ENCODE data around the gene CCDC6.

CCDC6 gene

GRCh38 chr10:59905066-59905730 lies 1.2 kb downstream of the CCDC6 start (continued):
- TF ChIP-seq, protein P1, sequence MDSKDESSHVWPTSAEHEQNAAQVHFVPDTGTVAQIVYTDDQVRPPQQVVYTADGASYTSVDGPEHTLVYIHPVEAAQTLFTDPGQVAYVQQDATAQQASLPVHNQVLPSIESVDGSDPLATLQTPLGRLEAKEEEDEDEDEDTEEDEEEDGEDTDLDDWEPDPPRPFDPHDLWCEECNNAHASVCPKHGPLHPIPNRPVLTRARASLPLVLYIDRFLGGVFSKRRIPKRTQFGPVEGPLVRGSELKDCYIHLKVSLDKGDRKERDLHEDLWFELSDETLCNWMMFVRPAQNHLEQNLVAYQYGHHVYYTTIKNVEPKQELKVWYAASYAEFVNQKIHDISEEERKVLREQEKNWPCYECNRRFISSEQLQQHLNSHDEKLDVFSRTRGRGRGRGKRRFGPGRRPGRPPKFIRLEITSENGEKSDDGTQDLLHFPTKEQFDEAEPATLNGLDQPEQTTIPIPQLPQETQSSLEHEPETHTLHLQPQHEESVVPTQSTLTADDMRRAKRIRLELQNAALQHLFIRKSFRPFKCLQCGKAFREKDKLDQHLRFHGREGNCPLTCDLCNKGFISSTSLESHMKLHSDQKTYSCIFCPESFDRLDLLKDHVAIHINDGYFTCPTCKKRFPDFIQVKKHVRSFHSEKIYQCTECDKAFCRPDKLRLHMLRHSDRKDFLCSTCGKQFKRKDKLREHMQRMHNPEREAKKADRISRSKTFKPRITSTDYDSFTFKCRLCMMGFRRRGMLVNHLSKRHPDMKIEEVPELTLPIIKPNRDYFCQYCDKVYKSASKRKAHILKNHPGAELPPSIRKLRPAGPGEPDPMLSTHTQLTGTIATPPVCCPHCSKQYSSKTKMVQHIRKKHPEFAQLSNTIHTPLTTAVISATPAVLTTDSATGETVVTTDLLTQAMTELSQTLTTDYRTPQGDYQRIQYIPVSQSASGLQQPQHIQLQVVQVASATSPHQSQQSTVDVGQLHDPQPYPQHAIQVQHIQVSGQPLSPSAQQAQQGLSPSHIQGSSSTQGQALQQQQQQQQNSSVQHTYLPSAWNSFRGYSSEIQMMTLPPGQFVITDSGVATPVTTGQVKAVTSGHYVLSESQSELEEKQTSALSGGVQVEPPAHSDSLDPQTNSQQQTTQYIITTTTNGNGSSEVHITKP (tag by site-specific recombination; IDR thresholded peaks at IDR 0.05), result 0 out of 2 replicates have a peak, but pooled peaks have one; percentile 8

DNA sequence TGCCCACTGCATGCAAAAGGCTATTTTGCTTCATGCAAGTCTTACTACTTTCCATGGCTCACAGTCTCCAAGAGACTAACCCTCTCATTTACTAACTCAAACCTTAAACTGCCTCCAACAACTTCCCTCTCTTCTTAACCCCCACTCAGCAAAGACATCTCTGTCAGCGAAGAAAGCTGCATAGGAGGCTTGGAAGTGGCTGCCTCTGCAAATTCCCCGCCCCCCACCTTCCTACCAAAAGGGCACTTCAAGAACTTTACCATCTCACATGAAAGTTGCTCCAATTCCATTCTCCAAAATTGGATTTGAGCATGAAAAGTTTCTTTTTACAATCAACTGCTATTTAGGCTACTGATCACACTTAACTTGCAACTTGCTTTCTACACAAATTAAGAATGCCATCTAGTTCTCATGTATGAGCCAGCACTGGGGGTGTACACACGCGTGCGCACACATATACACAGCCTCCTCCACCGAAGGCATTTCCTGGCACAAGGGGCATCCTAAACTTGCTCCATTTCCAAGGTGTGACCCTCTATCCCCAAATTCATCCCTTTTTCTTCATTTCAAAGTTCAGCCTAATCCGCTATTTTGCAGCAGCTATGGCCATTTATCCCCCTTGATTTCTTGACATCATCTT lies 1.8 kb downstream of the CCDC6 start:
- Histone ChIP-seq H3K27ac (ENCODE audit: extremely low read depth, low read depth, low read length) (no peak overlapping the region), H3K36me3 (ENCODE audit: control insufficient read depth in 2 of 2, insufficient read depth in 1 of 2, low read length in 2 of 2) (peaks cover 0 to 4% of the 10 kb centered on the region in 2 experiments; a peak in 1 of 3 replicates), H3K4me3 (ENCODE audit: low read depth, low read length) (peak overlapping the region; percentile 85), H3K9me3 (ENCODE audit: control insufficient read depth, insufficient read depth, low read depth, low read length) (no peaks in the 10 kb centered on the region), H3K4me1 (ENCODE audit: control insufficient read depth, insufficient read depth, low read length) (peaks cover 12% of the 10 kb centered on the region)
- CTCF ChIA-PET, result interaction anchor here (0.6 to 2.6 kb wide), 4 partner anchors 39 to 251 kb away, joined by 3 to 13 read pairs (median 3); no protein-coding TSS in a partner anchor
- POLR2A ChIA-PET, result no interaction called here
- peak; percentile 42; the same call in 1 of the 2 replicates for TF ChIP-seq EGR2 (tag by site-specific recombination; IDR thresholded peaks at IDR 0.05; ENCODE audit: low read depth)
- TF ChIP-seq ZNF335 (tag by site-specific recombination; conservative IDR thresholded peaks at IDR 0.05), result no peak
- TF ChIP-seq IKZF3 (tag by site-specific recombination; IDR thresholded peaks at IDR 0.05), result no peak
- no peak for TF ChIP-seq ZNF354C (tag by site-specific recombination; IDR thresholded peaks at IDR 0.05; ENCODE audit: borderline replicate concordance, low read depth)

DNA sequence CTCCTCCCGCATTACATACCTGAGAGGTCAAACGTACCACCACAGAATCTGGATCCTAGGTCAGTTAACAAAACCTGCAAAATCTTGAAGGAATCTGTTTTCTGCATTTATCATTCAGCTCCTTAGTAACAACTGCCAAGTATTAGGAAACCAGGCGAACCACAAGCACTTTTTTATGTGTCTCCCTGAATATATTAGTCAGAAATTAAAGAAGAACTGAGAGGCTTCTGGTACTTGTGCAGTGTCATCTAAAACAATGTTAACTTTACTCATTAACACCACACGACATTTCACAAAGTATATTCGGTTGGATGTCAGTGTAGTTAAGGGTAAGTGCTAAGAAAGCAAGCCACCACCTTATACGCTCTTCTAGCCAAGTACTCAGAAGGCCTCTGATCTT lies 2.5 kb downstream of the CCDC6 start:
- no peak for TF ChIP-seq ZNF501 (tag by site-specific recombination; IDR thresholded peaks at IDR 0.05)
- TF ChIP-seq ZFP69B (tag by site-specific recombination; IDR thresholded peaks at IDR 0.05), result no peak
- TF ChIP-seq, protein P2, sequence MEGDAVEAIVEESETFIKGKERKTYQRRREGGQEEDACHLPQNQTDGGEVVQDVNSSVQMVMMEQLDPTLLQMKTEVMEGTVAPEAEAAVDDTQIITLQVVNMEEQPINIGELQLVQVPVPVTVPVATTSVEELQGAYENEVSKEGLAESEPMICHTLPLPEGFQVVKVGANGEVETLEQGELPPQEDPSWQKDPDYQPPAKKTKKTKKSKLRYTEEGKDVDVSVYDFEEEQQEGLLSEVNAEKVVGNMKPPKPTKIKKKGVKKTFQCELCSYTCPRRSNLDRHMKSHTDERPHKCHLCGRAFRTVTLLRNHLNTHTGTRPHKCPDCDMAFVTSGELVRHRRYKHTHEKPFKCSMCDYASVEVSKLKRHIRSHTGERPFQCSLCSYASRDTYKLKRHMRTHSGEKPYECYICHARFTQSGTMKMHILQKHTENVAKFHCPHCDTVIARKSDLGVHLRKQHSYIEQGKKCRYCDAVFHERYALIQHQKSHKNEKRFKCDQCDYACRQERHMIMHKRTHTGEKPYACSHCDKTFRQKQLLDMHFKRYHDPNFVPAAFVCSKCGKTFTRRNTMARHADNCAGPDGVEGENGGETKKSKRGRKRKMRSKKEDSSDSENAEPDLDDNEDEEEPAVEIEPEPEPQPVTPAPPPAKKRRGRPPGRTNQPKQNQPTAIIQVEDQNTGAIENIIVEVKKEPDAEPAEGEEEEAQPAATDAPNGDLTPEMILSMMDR (tag by site-specific recombination; IDR thresholded peaks at IDR 0.05), result no peak
- TF ChIP-seq ZNF629 (tag by site-specific recombination; IDR thresholded peaks at IDR 0.05), result no peak
- no peak for TF ChIP-seq ZNF76 (tag by site-specific recombination; IDR thresholded peaks at IDR 0.05; ENCODE audit: borderline replicate concordance, low read depth)
- TF ChIP-seq, protein P3, sequence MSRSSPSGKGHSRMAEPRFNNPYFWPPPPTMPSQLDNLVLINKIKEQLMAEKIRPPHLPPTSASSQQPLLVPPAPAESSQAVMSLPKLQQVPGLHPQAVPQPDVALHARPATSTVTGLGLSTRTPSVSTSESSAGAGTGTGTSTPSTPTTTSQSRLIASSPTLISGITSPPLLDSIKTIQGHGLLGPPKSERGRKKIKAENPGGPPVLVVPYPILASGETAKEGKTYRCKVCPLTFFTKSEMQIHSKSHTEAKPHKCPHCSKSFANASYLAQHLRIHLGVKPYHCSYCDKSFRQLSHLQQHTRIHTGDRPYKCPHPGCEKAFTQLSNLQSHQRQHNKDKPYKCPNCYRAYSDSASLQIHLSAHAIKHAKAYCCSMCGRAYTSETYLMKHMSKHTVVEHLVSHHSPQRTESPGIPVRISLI (tag by site-specific recombination; IDR thresholded peaks at IDR 0.05), result no peak
- Histone ChIP-seq H3K9me3 (ENCODE audit: control insufficient read depth, insufficient read depth, low read depth, low read length) (no peaks in the 10 kb centered on the region), H3K4me1 (ENCODE audit: control insufficient read depth, insufficient read depth, low read length) (peaks cover 15% of the 10 kb centered on the region), H3K4me3 (ENCODE audit: low read depth, low read length) (no peak overlapping the region), H3K27ac (ENCODE audit: extremely low read depth, low read depth, low read length) (no peak overlapping the region), H3K36me3 (ENCODE audit: control insufficient read depth in 2 of 2, insufficient read depth in 1 of 2, low read length in 2 of 2) (peaks cover 0 to 4% of the 10 kb centered on the region in 2 experiments; a peak in 1 of 3 replicates)
- ChIA-PET POLR2A (no interaction called here), CTCF (interaction anchor here (0.7 kb wide), 1 partner anchor 38 kb away, joined by 4 read pairs; no protein-coding TSS in a partner anchor)
